HG03558 (cell line): ENCODE data around the gene CSTPP1.
"Not testable (repeated sequence)": the region's sequence is repeated elsewhere in the genome, so short reads cannot be mapped to it uniquely, and the experiment has no call there.

Experiments
- ATAC-seq: cut with Tn5 transposase; IDR thresholded peaks from one replicate; pipeline ENCODE4 v1.9.1; 2021; ENCODE audit warnings: moderate number of reproducible peaks; ENCODE audit not compliant: unreplicated experiment; ENCODE audit errors: extremely low read depth

The CSTPP1 gene

DNA sequence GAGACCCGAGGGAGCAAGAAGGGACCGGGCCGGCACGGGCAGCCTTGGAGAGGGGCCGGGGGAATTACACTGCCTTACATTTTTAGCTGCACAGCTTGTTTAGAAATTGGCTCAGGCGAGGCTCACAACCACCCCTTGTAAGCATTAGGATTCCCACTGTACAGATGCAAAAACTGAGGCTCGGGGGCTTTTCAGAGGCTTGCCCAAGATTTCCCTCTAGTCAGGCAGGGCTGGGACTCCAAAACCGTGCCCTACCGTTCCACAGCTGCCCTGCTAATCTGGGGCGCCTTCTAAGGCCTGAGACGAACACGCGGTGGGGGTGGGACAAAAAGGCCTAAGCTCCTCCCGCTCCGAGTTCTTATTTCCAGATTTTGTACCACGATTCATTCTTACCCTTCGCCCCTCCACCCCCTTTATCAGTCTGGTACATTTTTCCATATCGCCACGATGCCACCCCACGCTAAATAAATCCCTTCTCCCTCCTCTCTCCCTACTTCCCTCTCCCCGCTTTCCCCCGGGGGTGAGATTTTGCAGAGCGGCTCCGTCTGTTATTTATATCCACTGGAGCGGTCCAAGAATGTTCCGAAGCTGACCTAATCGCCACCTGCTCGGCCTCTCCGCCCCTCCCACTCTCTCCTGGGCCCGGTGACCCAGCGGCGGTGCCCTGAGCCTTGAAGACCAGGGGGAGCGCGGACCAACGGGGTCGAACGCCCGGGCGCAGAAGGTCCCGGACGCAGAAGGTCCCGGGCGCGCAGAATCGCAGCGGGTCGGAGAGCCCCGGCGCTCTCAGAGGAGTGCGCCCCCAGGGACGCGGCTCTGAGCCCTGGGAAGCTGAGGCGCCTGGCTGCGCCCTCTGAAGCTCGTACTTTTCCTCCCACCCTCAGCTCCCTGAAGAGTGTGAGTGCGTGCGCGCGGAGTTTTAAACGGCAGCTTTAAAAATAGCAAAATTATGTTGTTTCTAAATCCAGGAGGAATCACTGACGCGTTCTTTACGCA, 250.4 kb downstream of the CSTPP1 start:
- ATAC-seq: no peak

DNA sequence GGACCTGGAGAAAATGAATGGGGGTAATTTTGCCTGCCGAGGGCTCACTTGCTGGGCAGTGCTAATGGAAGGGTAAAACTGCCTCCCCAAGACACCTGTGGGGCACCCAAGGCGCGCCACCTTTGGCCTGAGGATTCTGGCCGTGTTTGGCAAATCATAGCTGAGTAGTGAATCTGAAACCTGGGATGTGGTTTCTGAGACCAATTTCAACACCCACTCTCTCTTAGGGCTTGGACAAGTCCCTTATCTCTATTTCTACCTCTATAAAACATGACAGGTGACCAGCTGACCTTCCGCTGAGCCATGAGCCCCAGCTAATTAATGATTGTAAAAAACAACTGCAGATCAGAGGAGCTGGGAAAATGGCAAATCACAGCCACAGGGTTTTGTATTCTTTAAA, 251.2 kb downstream of the CSTPP1 start:
- no peak for ATAC-seq

DNA sequence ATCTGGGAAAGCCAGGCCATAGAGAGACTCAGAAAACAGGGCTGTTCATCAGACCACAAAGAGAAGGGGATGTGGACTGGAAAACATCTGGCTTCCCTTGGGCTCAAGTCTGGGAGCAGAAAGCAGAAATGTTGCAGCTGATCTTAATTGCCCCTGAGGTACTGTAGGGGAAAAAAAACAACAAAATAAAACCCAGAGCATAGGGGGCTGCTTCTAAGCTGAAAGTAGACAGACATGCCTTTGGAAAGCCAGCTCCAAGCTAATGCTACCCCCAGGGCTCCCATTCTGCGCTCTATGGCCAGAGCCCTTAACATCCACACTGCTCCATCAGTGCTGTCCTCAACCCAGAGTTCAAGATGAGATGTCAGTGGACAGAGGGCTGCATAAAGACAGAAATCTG, 251.7 kb downstream of the CSTPP1 start:
- no peak for ATAC-seq

DNA sequence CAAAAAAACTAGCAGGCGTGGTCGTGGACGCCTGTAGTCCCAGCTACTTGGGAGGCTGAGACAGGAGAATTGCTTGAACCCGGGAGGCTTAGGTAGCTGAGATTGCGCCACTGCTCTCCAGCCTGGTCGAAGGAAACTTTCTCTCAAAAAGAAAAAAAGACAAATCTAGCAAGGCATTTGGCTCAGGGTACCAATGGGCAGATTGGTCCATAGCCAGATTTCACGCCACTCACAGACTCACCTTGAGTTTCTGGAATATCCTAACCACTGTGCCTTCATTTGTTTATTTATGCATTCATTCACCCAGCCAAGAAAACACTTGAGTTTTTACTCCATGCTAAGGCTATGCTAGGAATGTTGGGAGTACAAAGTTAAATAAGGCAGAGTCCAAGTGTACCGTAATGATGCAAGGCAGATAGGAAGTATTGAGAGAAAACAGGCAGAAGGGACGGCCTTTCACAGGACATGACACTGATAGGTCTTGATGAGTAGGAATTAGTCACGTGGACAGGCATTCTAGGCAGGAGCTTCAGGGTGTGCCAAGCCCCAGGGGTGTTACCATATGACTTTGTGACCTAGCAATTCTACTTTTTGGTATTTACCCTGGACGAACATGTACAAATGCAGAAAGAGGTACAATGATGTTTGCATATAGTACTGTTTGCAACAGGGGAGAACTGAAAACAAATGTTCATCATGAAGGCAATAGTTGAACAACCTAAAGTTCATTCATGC, 252.7 kb downstream of the CSTPP1 start:
- no peak for ATAC-seq

DNA sequence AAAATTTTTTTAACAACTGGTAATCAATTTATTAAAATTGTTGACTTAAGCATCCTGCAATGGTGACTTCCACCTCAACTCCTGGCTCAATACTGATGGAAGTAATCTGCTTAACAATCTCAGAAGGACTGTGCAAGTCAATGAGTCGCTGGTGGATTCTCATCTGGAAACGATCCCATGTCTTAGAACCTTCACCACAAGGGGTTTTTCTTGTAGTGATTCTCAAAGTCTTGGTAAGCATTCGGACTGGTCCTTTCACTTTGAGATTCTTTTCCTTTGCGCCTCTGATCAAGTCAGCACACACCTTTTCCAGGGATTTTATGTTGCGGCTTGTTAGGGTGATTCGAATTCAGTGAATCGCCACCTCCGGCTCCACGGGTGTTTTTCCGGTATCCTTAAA, 254.6 kb downstream of the CSTPP1 start:
- not testable (repeated sequence) for ATAC-seq

DNA sequence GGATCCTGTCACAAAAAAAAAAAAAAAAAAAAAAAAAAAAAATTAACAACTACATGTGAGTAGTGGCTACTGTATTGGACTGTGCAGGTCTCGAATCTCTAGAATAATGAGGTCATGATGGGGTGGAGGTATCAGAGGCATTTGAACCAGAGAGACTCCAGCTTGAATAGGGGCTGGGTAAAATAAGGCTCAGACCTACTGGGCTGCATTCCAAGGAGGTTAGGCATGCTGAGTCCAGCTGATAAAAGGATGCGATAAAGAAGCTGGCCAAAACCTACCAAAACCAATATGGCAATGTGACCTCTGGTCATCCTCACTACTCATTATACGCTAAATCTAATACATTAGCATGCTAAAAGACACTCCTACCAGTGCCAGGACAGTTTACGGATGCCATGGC, 255.6 kb downstream of the CSTPP1 start:
- no peak for ATAC-seq

DNA sequence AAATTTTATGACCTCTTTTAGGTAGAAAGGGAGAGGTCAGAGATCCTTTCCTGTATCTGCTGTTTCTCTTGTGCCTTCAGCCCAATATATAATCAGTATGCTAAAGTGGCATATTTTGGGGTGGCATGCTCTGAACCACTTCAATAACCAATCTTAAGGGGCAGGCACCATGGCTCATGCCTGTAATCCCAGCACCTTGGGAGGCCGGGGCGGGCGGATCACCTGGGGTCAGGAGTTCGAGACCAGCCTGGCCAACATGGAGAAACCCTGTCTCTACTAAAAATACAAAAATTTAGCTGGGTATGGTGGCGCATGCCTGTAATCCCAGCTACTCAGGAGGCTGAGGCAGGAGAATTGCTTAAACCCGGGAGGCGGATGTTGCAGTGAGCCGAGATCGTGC, 261.6 kb downstream of the CSTPP1 start:
- not testable (repeated sequence) for ATAC-seq

DNA sequence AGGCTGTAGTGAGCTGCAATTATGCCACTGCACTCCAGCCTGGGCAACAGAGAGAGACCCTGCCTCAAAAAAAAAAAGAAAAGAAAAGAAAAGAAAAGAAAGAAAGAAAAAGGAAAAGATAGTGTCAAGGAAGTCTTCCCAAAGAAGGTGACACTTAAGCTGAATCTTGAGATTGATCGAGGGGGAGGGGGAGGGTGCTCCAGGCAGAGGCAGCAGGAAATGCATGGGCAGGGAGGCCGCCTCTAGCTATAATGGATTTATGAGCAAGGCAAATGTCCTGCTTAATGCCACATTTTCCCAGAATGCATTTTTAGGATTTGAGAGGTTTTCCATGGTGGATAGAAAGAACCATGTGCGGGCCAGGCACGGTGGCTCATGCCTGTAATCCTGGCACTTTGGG, 264.5 kb downstream of the CSTPP1 start:
- no peak for ATAC-seq

DNA sequence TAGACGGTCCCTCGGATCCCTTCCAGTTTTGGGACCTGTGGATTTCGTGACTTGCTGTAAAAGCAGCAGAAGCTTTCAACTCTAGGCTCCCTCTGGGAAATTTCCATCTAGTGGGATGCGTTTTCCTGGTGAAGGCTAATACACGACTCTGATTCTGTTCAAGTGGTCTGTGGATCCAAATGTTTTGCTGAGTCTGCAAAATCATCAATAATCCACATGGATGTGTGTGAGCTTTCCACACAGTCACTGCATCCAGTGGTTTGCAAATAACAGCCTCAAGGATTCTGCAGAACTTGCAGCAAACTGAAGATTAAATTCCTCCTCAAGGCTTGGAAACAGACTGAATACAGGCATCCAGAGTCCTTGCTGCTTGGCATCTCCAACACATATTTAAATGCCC, 266.0 kb downstream of the CSTPP1 start:
- ATAC-seq: no peak

DNA sequence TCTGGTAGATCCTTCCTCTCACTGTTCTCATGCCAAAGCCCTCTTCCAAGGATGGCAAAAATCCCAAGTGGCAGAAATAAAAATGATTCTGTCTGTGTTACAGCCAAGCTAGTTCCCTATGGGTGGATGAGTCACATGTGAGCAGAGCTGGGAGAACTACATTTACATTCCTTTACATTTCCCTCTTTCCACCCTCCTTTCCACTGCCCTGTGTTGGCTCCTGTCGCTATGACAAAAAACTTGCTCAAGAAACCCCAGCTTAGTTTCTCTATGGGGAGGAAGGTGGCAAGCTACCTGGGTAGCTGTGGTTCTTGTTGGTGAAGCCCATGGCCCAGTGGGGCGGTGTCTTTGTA, 268.1 kb downstream of the CSTPP1 start:
- ATAC-seq: no peak

DNA sequence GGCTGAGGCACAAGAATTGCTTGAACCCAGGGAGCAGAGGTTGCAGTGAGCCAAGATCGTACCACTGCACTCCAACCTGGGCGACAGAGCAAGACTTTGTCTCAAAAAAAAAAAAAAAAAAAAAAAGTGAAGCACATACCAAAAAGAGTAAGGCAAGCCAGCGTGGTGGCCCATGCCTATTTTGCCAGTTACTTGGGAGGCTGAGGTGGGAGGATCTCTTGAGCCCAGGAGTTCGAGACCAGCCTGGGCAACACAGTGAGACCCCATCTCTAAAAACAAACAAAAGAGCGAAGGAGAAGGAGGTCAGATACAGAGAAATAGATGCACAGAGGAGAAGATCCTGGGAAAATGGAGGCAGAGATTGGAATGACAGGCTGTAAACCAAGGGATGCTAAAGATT, 270.0 kb downstream of the CSTPP1 start:
- ATAC-seq: not testable (repeated sequence)

DNA sequence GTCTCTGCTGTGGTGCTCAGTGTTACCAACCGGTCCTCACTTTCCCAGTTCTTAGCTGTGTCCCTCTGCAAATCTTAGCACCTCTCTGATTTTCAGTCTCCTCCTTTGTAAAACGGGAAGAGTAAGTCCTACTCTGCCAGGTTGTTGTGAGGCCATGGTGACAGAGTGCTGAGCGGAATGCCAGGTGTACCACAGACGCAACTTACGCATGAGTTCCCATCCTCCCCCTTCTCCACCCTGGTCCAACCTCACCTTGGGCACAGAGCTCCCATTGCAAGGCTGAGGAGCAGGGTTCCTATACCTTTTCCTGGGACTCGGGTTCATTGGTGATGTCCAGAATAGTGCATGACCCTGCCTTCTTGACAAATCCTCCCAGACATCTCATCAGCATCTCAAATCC, 270.9 kb downstream of the CSTPP1 start:
- ATAC-seq: no peak

DNA sequence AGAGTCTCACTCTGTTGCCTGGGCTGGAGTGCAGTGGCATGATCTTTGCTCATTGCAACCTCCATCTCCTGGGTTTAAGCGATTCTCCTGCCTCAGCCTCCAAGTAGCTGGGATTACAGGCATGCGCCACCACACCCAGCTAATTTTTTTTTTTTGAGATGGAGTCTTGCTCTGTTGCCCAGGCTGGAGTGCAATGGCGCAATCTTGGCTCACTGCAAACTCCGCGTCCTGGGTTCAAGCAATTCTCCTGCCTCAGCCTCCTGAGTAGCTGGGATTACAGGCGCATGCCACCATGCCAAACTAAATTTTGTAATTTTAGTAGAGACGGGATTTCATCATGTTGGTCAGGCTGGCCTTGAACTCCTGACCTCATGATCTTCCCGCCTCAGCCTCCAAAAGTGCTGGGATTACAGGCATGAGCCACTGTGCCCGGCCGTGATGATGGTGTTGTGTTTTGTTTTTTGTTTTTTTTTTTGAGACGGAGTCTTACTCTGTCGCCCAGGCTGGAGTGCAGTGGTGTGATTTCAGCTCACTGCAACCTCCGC, 271.5 kb downstream of the CSTPP1 start:
- ATAC-seq: not testable (repeated sequence)

DNA sequence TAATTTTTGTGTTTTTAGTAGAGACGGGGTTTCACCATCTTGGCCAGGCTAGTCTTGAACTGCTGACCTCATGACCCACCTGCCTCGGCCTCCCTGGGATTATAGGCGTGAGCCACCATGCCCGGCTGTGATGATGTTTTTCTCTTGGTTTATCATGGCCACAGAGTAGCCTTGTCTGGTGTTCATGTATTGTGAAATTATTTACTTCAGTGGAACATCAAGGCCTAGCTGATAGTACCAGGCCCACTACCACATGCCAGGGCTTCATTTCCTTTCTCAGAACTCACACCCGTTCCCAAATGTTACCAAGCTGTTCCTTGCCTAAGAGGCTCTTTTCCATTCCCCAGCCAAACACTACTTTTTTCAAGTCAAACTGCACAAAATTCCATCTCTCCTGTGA, 272.1 kb downstream of the CSTPP1 start:
- no peak for ATAC-seq
